K562 (cell line): Measurements from ENCODE around the gene TNFAIP6.

Experiments used
- CEBPB ChIP-seq: fragments of 450-650 bp; IDR thresholded peaks from 2 replicates; pipeline ENCODE4 v1.6.1; 2016; ENCODE audit warnings: missing genetic modification characterization, missing compliant biosample characterization
- DPF2 ChIP-seq: fragments of 450-650 bp; IDR thresholded peaks from 2 replicates; pipeline ENCODE4 v1.6.1; 2016
- SIN3A ChIP-seq, 2 experiments: fragments of 150-350 bp in 1 of 2; IDR thresholded peaks; 2 replicates each; pipeline ENCODE4 v1.6.1; 2011 to 2016; ENCODE audit warnings: borderline replicate concordance in 2 of 2, low read depth in 2 of 2, low read length in 2 of 2, mild to moderate bottlenecking in 2 of 2, moderate library complexity in 2 of 2; ENCODE audit not compliant: control insufficient read depth in 1 of 2
- SRSF9 ChIP-seq: fragments of 200-400 bp; formaldehyde crosslinking; IDR thresholded peaks from 2 replicates; pipeline ENCODE4 v1.6.1; 2017; ENCODE audit warnings: low read depth, low read length, borderline replicate concordance

DNA sequence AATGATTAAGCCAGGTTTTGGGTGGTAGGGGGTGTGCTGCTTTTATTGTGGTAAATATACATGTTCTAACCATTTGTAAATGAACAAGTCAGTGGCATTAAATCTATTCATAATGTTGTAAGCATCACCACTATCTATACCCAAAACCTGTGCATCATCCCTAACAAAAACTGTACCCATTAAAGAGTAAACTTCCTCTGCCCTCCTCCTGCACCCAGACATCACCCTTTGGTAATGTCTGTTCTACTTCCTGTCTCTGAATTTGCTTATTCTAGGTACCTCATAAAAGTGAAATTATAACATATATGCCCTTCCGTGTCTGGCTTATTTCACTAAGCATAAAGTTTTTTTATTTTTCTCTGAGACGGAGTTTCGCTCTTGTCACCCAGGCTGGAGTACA lies 66.4 kb downstream of the TNFAIP6 start:
- TF ChIP-seq SIN3A (IDR thresholded peaks at IDR 0.05; ENCODE audit: borderline replicate concordance in 2 of 2, control insufficient read depth in 1 of 2, low read depth in 2 of 2, low read length in 2 of 2), result no peak
- TF ChIP-seq DPF2, result no peak
- no peak for TF ChIP-seq CEBPB (tag)
- no peak for TF ChIP-seq SRSF9
